HepG2 (cell line): Measurements from ENCODE around the gene ZNF554. TPM values are rescaled to one million over a fixed set of nuclear protein-coding genes. Genes with fewer than 3 reads are reported as not detected.

Source experiments
- ARNT2 ChIP-seq: sonication (generic); formaldehyde crosslinking; IDR thresholded peaks from 2 replicates; pipeline ENCODE4 v1.8.0; 2022; ENCODE audit warnings: mild to moderate bottlenecking, low read depth, missing genetic modification reagents, moderate library complexity
- FOXA3 ChIP-seq: IDR thresholded peaks from 2 replicates; pipeline ENCODE4 v1.6.1; 2016; ENCODE audit warnings: missing genetic modification reagents, missing compliant biosample characterization
- GTF3A ChIP-seq: sonication (generic); formaldehyde crosslinking; conservative IDR thresholded peaks from 2 replicates; pipeline ENCODE4 v1.4.0; 2020; ENCODE audit warnings: mild to moderate bottlenecking, missing genetic modification reagents
- KDM3A ChIP-seq: IDR thresholded peaks from 2 replicates; pipeline ENCODE4 v1.6.1; 2018; ENCODE audit warnings: low read depth, missing compliant biosample characterization
- KMT2B ChIP-seq: IDR thresholded peaks from 2 replicates; pipeline ENCODE4 v1.6.1; 2016; ENCODE audit warnings: missing genetic modification reagents, missing compliant biosample characterization
- NFKBIZ ChIP-seq: IDR thresholded peaks from 2 replicates; pipeline ENCODE4 v1.6.1; 2018; ENCODE audit warnings: missing genetic modification reagents, missing compliant biosample characterization
- NPAS2 ChIP-seq: sonication (generic); formaldehyde crosslinking; IDR thresholded peaks from 2 replicates; pipeline ENCODE4 v1.8.0; 2022; ENCODE audit warnings: mild to moderate bottlenecking, missing genetic modification reagents, borderline replicate concordance
- PCBP1 ChIP-seq: fragments of 200-400 bp; formaldehyde crosslinking; IDR thresholded peaks from 2 replicates; pipeline ENCODE4 v1.6.1; 2017; ENCODE audit warnings: mild to moderate bottlenecking, low read depth, low read length, borderline replicate concordance
- SIN3A ChIP-seq: IDR thresholded peaks from 2 replicates; pipeline ENCODE4 v1.6.1; 2011; ENCODE audit warnings: low read depth, mild to moderate bottlenecking, control low read depth, low read length, borderline replicate concordance
- TFDP1 ChIP-seq: IDR thresholded peaks from 2 replicates; pipeline ENCODE4 v1.6.1; 2016; ENCODE audit warnings: missing compliant biosample characterization, missing genetic modification reagents, borderline replicate concordance
- USF2 ChIP-seq, 2 experiments: sonication (generic) in 1 of 2; formaldehyde crosslinking in 1 of 2; IDR thresholded peaks; 2 replicates each; pipeline versions ENCODE4 v1.5.1 to v1.6.1; 2011 to 2020; ENCODE audit warnings: borderline replicate concordance in 1 of 2, low read depth in 1 of 2, low read length in 1 of 2, mild to moderate bottlenecking in 1 of 2, missing genetic modification reagents in 1 of 2, moderate library complexity in 1 of 2
- ZBTB7A ChIP-seq: sonication (generic); formaldehyde crosslinking; IDR thresholded peaks from 2 replicates; pipeline ENCODE4 v1.8.0; 2022; ENCODE audit warnings: mild to moderate bottlenecking, missing genetic modification reagents
- ZFP36 ChIP-seq: fragments of 150-350 bp; IDR thresholded peaks from 2 replicates; pipeline ENCODE4 v1.6.1; 2018; ENCODE audit warnings: borderline replicate concordance, low read length, low read depth; ENCODE audit not compliant: partially characterized antibody
- ZNF280D ChIP-seq: sonication (generic); formaldehyde crosslinking; IDR thresholded peaks from 2 replicates; pipeline ENCODE4 v1.5.1; 2020; ENCODE audit warnings: mild to moderate bottlenecking, missing genetic modification reagents
- ZNF431 ChIP-seq: sonication (generic); formaldehyde crosslinking; IDR thresholded peaks from 2 replicates; pipeline ENCODE4 v1.9.0; 2022; ENCODE audit warnings: missing genetic modification reagents, low read depth, mild to moderate bottlenecking, borderline replicate concordance
- ZNF503 ChIP-seq: sonication (generic); formaldehyde crosslinking; IDR thresholded peaks from 2 replicates; pipeline ENCODE4 v1.4.0; 2020; ENCODE audit warnings: missing genetic modification reagents
- ZNF570 ChIP-seq: sonication (generic); formaldehyde crosslinking; IDR thresholded peaks from 2 replicates; pipeline ENCODE4 v1.4.0; 2020; ENCODE audit warnings: mild to moderate bottlenecking, missing genetic modification reagents, borderline replicate concordance
- ZNF660 ChIP-seq: sonication (generic); formaldehyde crosslinking; IDR thresholded peaks from 2 replicates; pipeline ENCODE4 v1.5.1; 2020; ENCODE audit warnings: mild to moderate bottlenecking, low read depth, missing genetic modification reagents, borderline replicate concordance
- ZNF766 ChIP-seq: sonication (generic); formaldehyde crosslinking; IDR thresholded peaks from 2 replicates; pipeline ENCODE4 v1.5.0; 2020; ENCODE audit warnings: missing genetic modification reagents, borderline replicate concordance
- ZNF788 ChIP-seq: sonication (generic); formaldehyde crosslinking; IDR thresholded peaks from 2 replicates; pipeline ENCODE4 v1.5.0; 2020; ENCODE audit warnings: mild to moderate bottlenecking, missing genetic modification reagents, borderline replicate concordance
- polyA plus RNA-seq, 8 experiments: library from polyadenylated mRNA; depleted of rRNA in 3 of 8; stranded (reverse) in 7 of 8; unstranded in 1 of 8; fragments of >200 nt; fragmentation: Illumina TruSeq in 4 of 8; extraction: Trizol in 4 of 8; gene quantifications; 2 replicates each; pipeline versions ENCODE4 v1.2.1 to v1.2.3, GENCODE V29; 2011 to 2016; ENCODE audit warnings: low read depth in 4 of 8, missing spikeins in 1 of 8, mixed read lengths in 1 of 8; ENCODE audit not compliant: insufficient read depth in 1 of 8
- total RNA-seq, 5 experiments: library from RNA; depleted of rRNA; stranded (reverse); fragments of >200 nt; fragmentation: Illumina TruSeq; extraction: Trizol; gene quantifications; 2 replicates each; pipeline ENCODE4 v1.2.3, GENCODE V29; 2016; ENCODE audit warnings: low read depth in 1 of 5

Gene ZNF554
- total and polyA plus RNA-seq, 2 of the 13 experiments (the other 11 are each of a cell fraction or from before 2014, with no cell fraction given) = 2.2 to 2.7 TPM

GRCh38 chr19:2785244-2785997 lies 34.2 kb upstream of the ZNF554 start, which contains the start of gene THOP1 (continued):
- no peak for TF ChIP-seq USF2 (IDR thresholded peaks at IDR 0.05; ENCODE audit: low read depth, low read length)
- no peak for TF ChIP-seq USF2 (CRISPR knock-in tag; IDR thresholded peaks at IDR 0.05; ENCODE audit: borderline replicate concordance)
- TF ChIP-seq KMT2B (CRISPR knock-in tag) = 0 out of 2 replicates have a peak, but pooled peaks have one; percentile 48
- peak; percentile 98; the same call in 1 of the 2 replicates for TF ChIP-seq SIN3A
- no peak for TF ChIP-seq ZFP36
- peak; percentile 83; the same call in 1 of the 2 replicates for TF ChIP-seq TFDP1 (CRISPR knock-in tag)
- peak; percentile 77; the same call in 1 of the 2 replicates for TF ChIP-seq ZNF766 (CRISPR knock-in tag)
- no peak for TF ChIP-seq GTF3A (CRISPR knock-in tag)
- no peak for TF ChIP-seq KDM3A (CRISPR knock-in tag)
- peak; percentile 19; the same call in 1 of the 2 replicates for TF ChIP-seq NPAS2 (CRISPR knock-in tag)
- TF ChIP-seq ZNF660 (CRISPR knock-in tag) = no peak
- peak; percentile 61; the same call in 1 of the 2 replicates for TF ChIP-seq ZBTB7A (CRISPR knock-in tag)
- TF ChIP-seq ZNF431 (CRISPR knock-in tag) = peak; percentile 57; the same call in 1 of the 2 replicates
- no peak for TF ChIP-seq ZNF570
- peak; percentile 28; the same call in 1 of the 2 replicates for TF ChIP-seq FOXA3
- no peak for TF ChIP-seq PCBP1
- no peak for TF ChIP-seq ZNF280D (CRISPR knock-in tag)
- no peak for TF ChIP-seq NFKBIZ (CRISPR knock-in tag)
- TF ChIP-seq ZNF788 (CRISPR knock-in tag) = no peak
- TF ChIP-seq ARNT2 (CRISPR knock-in tag) = peak; percentile 84; the same call in 1 of the 2 replicates
- no peak for TF ChIP-seq ZNF503 (CRISPR knock-in tag)
